Middle frontal gyrus (tissue), 1 donor: ENCODE results near the gene PRKAG3.
A peak's percentile ranks its signal among the peaks of the same experiment; 100 is the strongest.
"Not testable (repeated sequence)": the region's sequence is repeated elsewhere in the genome, so short reads cannot be mapped to it uniquely, and the experiment has no call there.

Experiments
- DNase-seq: peaks from one replicate; pipeline ENCODE4 v3.0.0-alpha.2; 2015; ENCODE audit warnings: low spot score; ENCODE audit errors: extremely low spot score

The PRKAG3 gene

GRCh38 chr2:218863021-218863520 is 31.5 kb upstream of the PRKAG3 start:
- no peak for DNase-seq

GRCh38 chr2:218861645-218862318 is 30.2 kb upstream of the PRKAG3 start:
- DNase-seq = no peak

- DNase-seq = no peak
Observed at GRCh38 chr2:218860950-218861381, 29.4 kb upstream of the PRKAG3 start.

- no peak for DNase-seq
Observed at GRCh38 chr2:218859988-218860831, 28.6 kb upstream of the PRKAG3 start.

GRCh38 chr2:218859556-218859987 is 28.0 kb upstream of the PRKAG3 start, which contains the start of gene WNT6:
Gene WNT6 (plus strand): TSS chr2:218859805. CDS start chr2:218860038, 233 bp downstream.
- DNase-seq = no peak

GRCh38 chr2:218858671-218859555 is 27.3 kb upstream of the PRKAG3 start:
- no peak for DNase-seq

GRCh38 chr2:218858138-218858445 is 26.5 kb upstream of the PRKAG3 start:
- DNase-seq = no peak

- no peak for DNase-seq
Observed at GRCh38 chr2:218857371-218858137, 26.0 kb upstream of the PRKAG3 start.

GRCh38 chr2:218856896-218857243 is 25.3 kb upstream of the PRKAG3 start:
- no peak for DNase-seq

GRCh38 chr2:218856167-218856895 is 24.7 kb upstream of the PRKAG3 start:
- DNase-seq = no peak

GRCh38 chr2:218855305-218856166 is 23.9 kb upstream of the PRKAG3 start:
- DNase-seq = no peak

- no peak for DNase-seq
Observed at GRCh38 chr2:218854860-218855259, 23.3 kb upstream of the PRKAG3 start.

GRCh38 chr2:218853766-218854165 is 22.2 kb upstream of the PRKAG3 start:
- DNase-seq = no peak

GRCh38 chr2:218852911-218853667 is 21.5 kb upstream of the PRKAG3 start:
- DNase-seq = peak; percentile 8

- no peak for DNase-seq
Observed at GRCh38 chr2:218851286-218851685, 19.7 kb upstream of the PRKAG3 start.

GRCh38 chr2:218850796-218851195 is 19.2 kb upstream of the PRKAG3 start:
- DNase-seq = no peak

GRCh38 chr2:218849721-218850120 is 18.1 kb upstream of the PRKAG3 start:
- DNase-seq = no peak

- DNase-seq = not testable (repeated sequence)
Observed at GRCh38 chr2:218846963-218847362, 15.4 kb upstream of the PRKAG3 start.
